NCI-H2196 treated with DMSO at 0.1 percent for 48 hours (cell line): ENCODE results near the gene LGI4.
"Not testable (repeated sequence)": the region's sequence is repeated elsewhere in the genome, so short reads cannot be mapped to it uniquely, and the experiment has no call there.

Experiments used
- DNase-seq: peaks from one replicate; lab custom pipeline; 2025; ENCODE audit not compliant: unreplicated experiment; lab: John Stamatoyannopoulos, UW

The LGI4 gene

GRCh38 chr19:35107545-35107944 lies 27.3 kb downstream of the LGI4 start:
- DNase-seq = no peak

- no peak for DNase-seq
Observed at GRCh38 chr19:35106898-35107541, 27.8 kb downstream of the LGI4 start.

GRCh38 chr19:35106291-35106583 lies 28.6 kb downstream of the LGI4 start:
- no peak for DNase-seq

GRCh38 chr19:35105411-35106290 lies 29.2 kb downstream of the LGI4 start:
- DNase-seq = no peak

GRCh38 chr19:35105047-35105410 lies 29.8 kb downstream of the LGI4 start:
- DNase-seq = no peak

- DNase-seq = no peak
Observed at GRCh38 chr19:35104361-35104760, 30.5 kb downstream of the LGI4 start.

GRCh38 chr19:35103614-35104013 lies 31.2 kb downstream of the LGI4 start:
- not testable (repeated sequence) for DNase-seq

- not testable (repeated sequence) for DNase-seq
Observed at GRCh38 chr19:35101949-35102348, 32.9 kb downstream of the LGI4 start.

GRCh38 chr19:35100588-35101533 lies 34.0 kb downstream of the LGI4 start:
- DNase-seq = no peak

GRCh38 chr19:35099897-35100275 lies 35.0 kb downstream of the LGI4 start:
- DNase-seq = no peak

GRCh38 chr19:35099155-35099896 lies 35.5 kb downstream of the LGI4 start:
- no peak for DNase-seq

- DNase-seq = no peak
Observed at GRCh38 chr19:35098413-35099049, 36.3 kb downstream of the LGI4 start.

GRCh38 chr19:35095667-35096368 lies 39.0 kb downstream of the LGI4 start:
- no peak for DNase-seq

GRCh38 chr19:35094656-35095055 lies 40.2 kb downstream of the LGI4 start:
- no peak for DNase-seq

GRCh38 chr19:35093941-35094647 lies 40.8 kb downstream of the LGI4 start:
- no peak for DNase-seq

- no peak for DNase-seq
Observed at GRCh38 chr19:35093430-35093829, 41.4 kb downstream of the LGI4 start.

- DNase-seq = peak; percentile 67
Observed at GRCh38 chr19:35090506-35091214, 44.2 kb downstream of the LGI4 start.

GRCh38 chr19:35090160-35090505 lies 44.7 kb downstream of the LGI4 start:
- DNase-seq = no peak

- DNase-seq = no peak
Observed at GRCh38 chr19:35089554-35089953, 45.3 kb downstream of the LGI4 start.
